HG02571 (cell line): ENCODE measurements around the gene GLRX5.

Experiments used
- ATAC-seq: cut with Tn5 transposase; IDR thresholded peaks from one replicate; pipeline ENCODE4 v1.9.1; 2021; ENCODE audit warnings: mild to moderate bottlenecking, moderate library complexity; ENCODE audit not compliant: unreplicated experiment

GLRX5 gene

DNA sequence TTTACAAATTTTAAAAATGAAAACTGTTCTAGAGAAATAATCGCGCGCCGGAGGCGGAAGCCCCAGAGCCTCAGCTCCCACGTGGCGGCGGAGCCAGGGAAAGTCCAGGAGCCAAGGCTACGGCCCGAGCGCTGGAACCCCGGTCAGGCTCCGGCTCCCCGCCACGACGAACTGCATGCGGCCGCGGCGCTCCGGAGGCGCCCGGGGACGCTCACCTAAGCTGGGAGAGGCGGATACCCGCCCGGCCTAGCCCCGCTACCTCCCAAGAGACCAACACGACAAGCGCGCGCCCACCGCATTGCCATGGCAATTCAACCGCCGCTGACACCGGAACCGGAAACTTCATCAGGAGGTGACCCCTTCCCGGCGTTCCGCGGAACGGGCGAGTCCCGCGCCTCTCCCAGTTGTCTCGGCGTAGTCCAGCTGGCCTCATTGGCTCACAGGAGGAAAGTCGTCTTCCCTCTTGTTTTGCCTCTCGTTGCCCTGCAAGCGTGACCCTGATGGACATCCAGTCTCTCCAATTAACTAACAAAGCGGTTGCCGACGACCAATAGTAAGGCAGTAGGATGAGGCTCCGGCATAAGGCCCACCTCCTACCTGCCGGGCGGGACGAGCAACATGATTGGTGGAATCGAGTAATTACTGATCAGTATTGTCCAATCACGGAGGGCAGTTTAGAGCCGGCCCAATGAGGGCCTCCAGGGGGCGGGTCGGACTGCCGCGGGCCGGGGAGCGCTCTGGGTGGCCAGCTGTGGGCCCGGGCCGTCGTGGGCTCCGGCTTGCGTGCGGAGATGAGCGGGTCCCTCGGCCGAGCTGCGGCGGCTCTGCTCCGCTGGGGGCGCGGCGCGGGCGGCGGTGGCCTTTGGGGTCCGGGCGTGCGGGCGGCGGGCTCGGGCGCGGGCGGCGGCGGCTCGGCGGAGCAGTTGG is at the start of gene GLRX5:
Gene GLRX5, plus strand, starts transcription at position 752 of the 927 bp plus-strand sequence. Its CDS starts 40 bp downstream, at position 792.
- peak; percentile 92 for ATAC-seq

GRCh38 chr14:95485222-95485819 is 49.5 kb upstream of the GLRX5 start:
- no peak for ATAC-seq

- ATAC-seq, result no peak
Observed at GRCh38 chr14:95486875-95487668, 47.8 kb upstream of the GLRX5 start.

- ATAC-seq, result no peak
Observed at GRCh38 chr14:95487669-95488084, 47.2 kb upstream of the GLRX5 start.

GRCh38 chr14:95488376-95489213 is 46.3 kb upstream of the GLRX5 start:
- no peak for ATAC-seq

DNA sequence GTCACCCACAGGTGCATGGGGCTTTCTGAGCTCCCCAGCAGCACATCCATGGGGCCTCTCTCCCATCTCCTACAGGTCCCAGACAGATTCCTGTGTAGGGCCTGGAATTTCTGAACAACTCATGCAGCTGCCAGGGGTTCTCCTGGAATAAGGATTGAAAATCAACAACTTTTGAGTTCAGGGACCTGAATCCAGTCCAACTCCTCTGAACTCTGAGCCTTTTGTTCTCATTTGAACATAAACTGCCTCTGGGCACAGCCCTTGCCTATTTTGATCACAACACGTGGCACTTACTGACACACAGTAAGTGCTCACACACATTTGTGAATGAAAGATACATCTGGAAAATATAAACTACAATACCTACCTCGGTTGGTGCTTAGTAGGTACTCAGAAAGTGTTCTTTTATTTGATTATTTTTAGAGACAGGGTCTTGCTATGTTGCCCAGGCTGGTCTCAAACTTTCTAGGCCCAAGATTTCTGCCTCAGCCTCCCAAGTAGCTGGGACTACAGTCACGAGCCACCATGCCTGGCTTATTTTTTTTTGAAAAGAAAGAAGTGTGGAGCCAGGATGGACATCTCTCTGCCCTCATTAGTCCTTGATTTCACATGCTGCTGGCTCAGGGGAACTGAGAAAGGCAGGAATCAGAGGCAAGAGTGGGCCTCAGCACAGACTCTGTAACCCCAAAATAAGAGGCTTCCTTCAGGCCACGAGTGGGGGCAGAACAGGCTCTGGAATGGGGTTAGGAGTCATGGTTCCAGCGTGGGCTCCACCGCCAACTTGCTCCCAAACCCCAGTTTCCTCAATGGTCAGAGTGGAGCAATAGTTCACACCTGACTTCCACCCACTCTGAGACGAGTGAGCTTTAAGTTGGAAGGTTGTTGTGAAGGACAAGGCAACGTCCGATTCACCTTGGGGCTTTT is 45.4 kb upstream of the GLRX5 start:
- no peak for ATAC-seq

DNA sequence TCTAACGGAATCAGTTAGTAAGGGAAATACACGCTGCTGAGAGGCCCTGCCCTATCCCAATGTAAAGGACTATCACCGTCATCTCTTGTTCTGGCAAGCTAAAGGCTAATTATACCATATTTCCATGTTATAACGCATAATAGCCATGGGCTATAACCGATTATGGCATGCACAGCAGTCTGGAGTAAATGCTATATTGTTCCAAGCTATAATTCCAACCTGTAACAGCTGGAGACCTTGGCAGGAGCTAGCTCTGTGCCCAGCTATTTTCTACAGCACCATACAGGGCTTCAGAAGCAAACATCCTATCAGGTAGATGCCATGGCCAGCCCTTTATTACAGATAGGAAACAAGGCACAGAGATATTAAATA is 44.7 kb upstream of the GLRX5 start:
- ATAC-seq, result no peak

GRCh38 chr14:95490727-95491451 is 44.0 kb upstream of the GLRX5 start:
- no peak for ATAC-seq

GRCh38 chr14:95491936-95492608 is 42.8 kb upstream of the GLRX5 start:
- no peak for ATAC-seq

- no peak for ATAC-seq
Observed at GRCh38 chr14:95493503-95493902, 41.3 kb upstream of the GLRX5 start.

- no peak for ATAC-seq
Observed at GRCh38 chr14:95493976-95494375, 40.9 kb upstream of the GLRX5 start.

- ATAC-seq, result no peak
Observed at GRCh38 chr14:95494456-95494855, 40.4 kb upstream of the GLRX5 start.

- no peak for ATAC-seq
Observed at GRCh38 chr14:95495076-95495475, 39.8 kb upstream of the GLRX5 start.

DNA sequence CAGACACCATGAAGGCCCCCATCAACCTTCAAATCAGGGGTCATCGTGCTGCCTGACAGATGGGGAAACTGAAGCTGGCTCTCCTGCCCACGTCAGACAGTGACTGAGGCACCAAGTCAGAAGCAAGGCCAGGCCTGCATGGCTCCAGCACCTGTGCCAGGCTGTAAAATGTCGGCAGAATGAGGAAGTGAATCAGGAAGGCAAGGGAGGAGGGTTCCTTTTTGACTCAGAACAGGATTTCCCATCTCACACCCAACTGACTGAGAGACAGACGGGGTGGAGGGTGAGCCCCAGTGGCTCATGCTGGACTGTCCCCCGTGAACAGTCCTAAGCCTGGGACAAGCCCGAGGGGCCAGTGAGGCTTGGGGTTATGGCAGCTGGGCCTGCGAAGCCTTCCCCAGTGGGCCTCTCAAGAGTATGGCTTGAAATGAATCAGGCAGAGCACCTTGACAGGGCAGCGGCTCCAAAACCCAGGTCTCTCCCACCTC is 39.3 kb upstream of the GLRX5 start:
- peak; percentile 81 for ATAC-seq

- no peak for ATAC-seq
Observed at GRCh38 chr14:95496111-95496681, 38.7 kb upstream of the GLRX5 start.

GRCh38 chr14:95496690-95497259 is 38.1 kb upstream of the GLRX5 start:
- ATAC-seq, result no peak

GRCh38 chr14:95497561-95498011 is 37.3 kb upstream of the GLRX5 start:
- no peak for ATAC-seq
